Right lobe of liver (tissue), 4 donors: ENCODE data around the gene NOXRED1.

Experiments used
- POLR2A ChIP-seq: fragments of 450-650 bp; IDR thresholded peaks from one replicate; pipeline ENCODE4 v1.6.1; 2017; ENCODE audit warnings: antibody characterized with exemption, mild to moderate bottlenecking
- TF ChIP-seq, protein P1 (sequence below), 4 donors: fragments of 200-600 bp in 3 of 4; fragments of 450-650 bp in 1 of 4; IDR thresholded peaks; one replicate each; pipeline versions ENCODE4 v1.5.1 to v1.8.0; 2016 to 2022; ENCODE audit warnings: antibody characterized with exemption in 4 of 4, mild to moderate bottlenecking in 2 of 4
- donor health status: DM: no; HTN: no; CAD: no.
- donor health status: DM: no; HTN: no; CAD: no.
- donor health status: DM: no; HTN: yes; CAD: no.

DNA sequence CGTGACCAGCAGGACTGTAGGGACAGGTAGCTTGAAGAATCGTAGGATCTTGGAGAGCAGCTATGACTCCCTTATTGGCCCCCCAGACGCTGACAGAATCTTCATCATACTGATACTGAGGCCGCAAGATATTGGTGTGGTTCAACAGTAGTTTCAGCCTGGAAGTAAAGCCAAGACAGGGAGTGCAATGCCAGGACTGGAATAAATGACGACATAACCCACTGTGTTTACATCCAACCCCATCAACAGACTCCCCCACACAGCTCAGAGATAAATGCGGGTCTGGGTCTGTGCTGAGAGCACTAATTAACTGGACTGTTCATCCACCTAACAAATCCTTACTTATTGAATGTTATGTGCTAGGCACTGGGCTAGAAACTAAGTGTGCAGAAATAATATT lies 16.6 kb downstream of the NOXRED1 start:
- TF ChIP-seq, protein P1, sequence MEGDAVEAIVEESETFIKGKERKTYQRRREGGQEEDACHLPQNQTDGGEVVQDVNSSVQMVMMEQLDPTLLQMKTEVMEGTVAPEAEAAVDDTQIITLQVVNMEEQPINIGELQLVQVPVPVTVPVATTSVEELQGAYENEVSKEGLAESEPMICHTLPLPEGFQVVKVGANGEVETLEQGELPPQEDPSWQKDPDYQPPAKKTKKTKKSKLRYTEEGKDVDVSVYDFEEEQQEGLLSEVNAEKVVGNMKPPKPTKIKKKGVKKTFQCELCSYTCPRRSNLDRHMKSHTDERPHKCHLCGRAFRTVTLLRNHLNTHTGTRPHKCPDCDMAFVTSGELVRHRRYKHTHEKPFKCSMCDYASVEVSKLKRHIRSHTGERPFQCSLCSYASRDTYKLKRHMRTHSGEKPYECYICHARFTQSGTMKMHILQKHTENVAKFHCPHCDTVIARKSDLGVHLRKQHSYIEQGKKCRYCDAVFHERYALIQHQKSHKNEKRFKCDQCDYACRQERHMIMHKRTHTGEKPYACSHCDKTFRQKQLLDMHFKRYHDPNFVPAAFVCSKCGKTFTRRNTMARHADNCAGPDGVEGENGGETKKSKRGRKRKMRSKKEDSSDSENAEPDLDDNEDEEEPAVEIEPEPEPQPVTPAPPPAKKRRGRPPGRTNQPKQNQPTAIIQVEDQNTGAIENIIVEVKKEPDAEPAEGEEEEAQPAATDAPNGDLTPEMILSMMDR (IDR thresholded peaks at IDR 0.05) = no peak
- no peak for TF ChIP-seq POLR2A
